Measurements from ENCODE around the gene KHK. TPM values are rescaled to one million over a fixed set of nuclear protein-coding genes. Genes with fewer than 3 reads are reported as not detected.

The KHK gene
- total and polyA plus RNA-seq, 2 of the 8 experiments (the other 6 are each of a cell fraction or from before 2014, with no cell fraction given), result 11.0 to 17.7 TPM

DNA sequence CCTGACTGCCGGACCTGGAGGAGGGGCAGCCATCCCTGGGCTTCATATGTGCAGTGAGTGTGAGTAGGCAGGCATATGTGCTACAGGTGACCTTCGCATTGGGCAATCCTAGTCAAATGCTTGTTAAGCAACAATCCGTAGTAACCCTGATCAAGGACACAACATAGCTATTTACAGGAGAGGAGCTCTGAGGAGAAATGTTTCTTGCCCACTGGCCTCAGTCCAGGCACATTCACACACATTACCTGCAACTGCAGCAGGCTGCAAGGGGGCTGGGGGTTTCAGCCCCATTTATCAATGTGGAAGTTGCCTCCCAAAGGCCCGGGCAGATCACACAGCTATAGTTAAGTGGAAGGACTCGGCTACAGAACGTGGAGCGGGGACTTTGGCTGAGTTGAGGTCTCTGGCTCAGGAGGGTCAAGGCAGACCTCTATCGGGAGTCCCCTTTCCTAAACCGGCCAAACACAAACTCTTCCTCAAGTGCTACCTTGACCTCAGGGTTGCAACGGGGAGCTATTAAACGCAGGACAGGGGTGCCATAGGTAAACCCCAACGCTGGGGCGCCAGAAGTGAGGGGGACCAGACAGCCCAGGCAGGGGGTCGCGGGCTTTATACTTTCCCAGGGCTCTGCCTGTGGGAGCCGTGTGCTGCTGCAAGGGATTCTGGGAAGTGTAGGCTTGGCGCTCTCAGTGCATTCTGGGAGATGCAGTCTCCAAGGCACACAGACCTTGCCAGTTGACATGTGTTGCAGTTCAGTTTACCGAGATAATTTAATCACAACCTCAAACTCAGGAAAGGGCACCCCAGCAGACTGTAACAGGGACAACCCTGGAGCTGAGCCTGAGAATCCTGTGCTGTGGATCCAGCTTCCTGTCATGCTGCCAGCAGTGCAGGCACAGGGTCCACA is 9.4 kb downstream of the KHK start:
- Histone ChIP-seq H3K4ac (replicated peaks; ENCODE audit: insufficient read length, low read depth, low read length) (no peak overlapping the region), H3K79me2 (ENCODE audit: control insufficient read depth in 1 of 2, insufficient read depth in 2 of 2, low read length in 2 of 2) (no peaks in the 10 kb centered on the region), H2AFZ (ENCODE audit: low read length) (peak overlapping the region; percentile 80), H3K9me3 (ENCODE audit: insufficient read depth in 2 of 2, low read depth in 1 of 2, low read length in 1 of 2) (no peaks in the 10 kb centered on the region), H3K56ac (replicated peaks; ENCODE audit: insufficient read length, low read depth, low read length) (no peak overlapping the region), H4K5ac (ENCODE audit: insufficient read length, low read depth, low read length) (peak overlapping the region; percentile 63), H3K18ac (ENCODE audit: extremely low read depth, low read length) (0 out of 2 replicates have a peak overlapping the region, but pooled peaks have one; percentile 80), H2AK5ac (ENCODE audit: low read depth, low read length) (no peak overlapping the region), H4K91ac (replicated peaks; ENCODE audit: insufficient read length, low read length) (no peak overlapping the region), H3K23ac (ENCODE audit: insufficient read length) (no peak overlapping the region), H2BK120ac (replicated peaks; ENCODE audit: low read depth, low read length) (no peak overlapping the region), H3K4me1 (replicated peaks in 1 of 4; ENCODE audit: control insufficient read depth in 3 of 4, insufficient read depth in 4 of 4, low read length in 3 of 4) (peaks cover 0 to 2% (median under 1%) of the 10 kb centered on the region in 4 experiments; a peak in 2 of 7 replicates), H2BK5ac (ENCODE audit: low read depth, low read length) (no peak overlapping the region), H3K27ac (ENCODE audit: low read depth, low read length) (no peak overlapping the region), H3K14ac (ENCODE audit: insufficient read length) (no peak overlapping the region), H3K23me2 (ENCODE audit: low read depth, low read length) (no peaks in the 10 kb centered on the region), H3K27me3 (replicated peaks in 1 of 4; ENCODE audit: control insufficient read depth in 3 of 4, extremely low read depth in 1 of 4, insufficient read depth in 3 of 4, low read length in 3 of 4) (no peaks in the 10 kb centered on the region), H3K9ac (replicated peaks in 1 of 4; ENCODE audit: extremely low read depth in 1 of 4, low read depth in 3 of 4, low read length in 3 of 4) (no peak overlapping the region), H4K8ac (ENCODE audit: extremely low read depth, insufficient read depth, low read length) (0 out of 2 replicates have a peak overlapping the region, but pooled peaks have one; percentile 6), H3K79me1 (ENCODE audit: low read depth, low read length) (no peaks in the 10 kb centered on the region; the same call in 1 of the 2 replicates), H2BK12ac (ENCODE audit: low read depth, low read length) (0 out of 2 replicates have a peak overlapping the region, but pooled peaks have one; percentile 14), H3K4me3 (ENCODE audit: extremely low read depth in 1 of 4, insufficient read depth in 2 of 4, low read depth in 3 of 4, low read length in 4 of 4) (peak overlapping the region; percentile 14 to 53 (median 40); a peak in 5 of 8 replicates), H2BK20ac (ENCODE audit: low read length) (peak overlapping the region; percentile 55; the same call in 1 of the 2 replicates), H3K4me2 (ENCODE audit: insufficient read depth in 1 of 2, low read depth in 2 of 2, low read length in 2 of 2) (peak overlapping the region; percentile 61 to 70), H3K36me3 (ENCODE audit: control insufficient read depth in 2 of 4, insufficient read depth in 4 of 4, low read length in 3 of 4) (no peaks in the 10 kb centered on the region), H2BK15ac (ENCODE audit: low read length) (peak overlapping the region; percentile 75; the same call in 1 of the 2 replicates), H4K20me1 (replicated peaks in 1 of 2; ENCODE audit: control insufficient read depth in 1 of 2, insufficient read depth in 2 of 2, low read length in 2 of 2) (peaks cover 0 to 6% of the 10 kb centered on the region in 2 experiments)
- ChIA-PET POLR2A (ENCODE audit: partially characterized antibody) (interaction anchor here (1.1 to 1.8 kb wide), 7 partner anchors 9 to 138 kb away, joined by 3 to 5 read pairs (median 4); partner anchors contain the start of genes ABHD1, ATRAID, CAD and SLC5A6), CTCF (ENCODE audit: partially characterized antibody) (interaction anchor here (0.7 to 12.7 kb wide), 19 partner anchors 9 to 207 kb away, joined by 3 to 120 read pairs (median 5); partner anchors contain the start of genes KHK, PREB, TMEM214 and TRIM54)
- FAIRE-seq, result peak; percentile 32
- peak in 1 of 2 experiments; percentile 81 for DNase-seq (ENCODE audit: low read depth in 1 of 2, low spot score in 2 of 2)
- 34% methylated on average over 18 of the region's 18 CpGs; no CpG with 5 or more reads in 1 of the 2 experiments for WGBS, 2 experiments (ENCODE audit: extremely low coverage in 1 of 2, insufficient coverage in 1 of 2, insufficient read length in 1 of 2, insufficient replicate concordance in 2 of 2, low coverage in 1 of 2, low lambda C conversion rate in 2 of 2, missing lambda C conversion rate in 1 of 2)
- TF ChIP-seq SRF (IDR thresholded peaks at IDR 0.05; ENCODE audit: low read depth, low read length) (no peak), SIN3A (conservative IDR thresholded peaks at IDR 0.05 in 1 of 2, IDR thresholded peaks at IDR 0.05 in 1 of 2; ENCODE audit: low read depth in 1 of 2, low read length in 2 of 2) (0 out of 4 replicates have a peak, but pooled peaks of 1 of the 2 experiments have one; percentile 59), CREB1 (IDR thresholded peaks at IDR 0.05) (peak; percentile 44; the same call in 1 of the 2 replicates), SIX5 (IDR thresholded peaks at IDR 0.05; ENCODE audit: low read depth, low read length) (peak; percentile 89), CHD2 (IDR thresholded peaks at IDR 0.05; ENCODE audit: low read length) (no peak)
